Calu3 (cell line): ENCODE results near the gene GPR62. TPM values are rescaled to one million over a fixed set of nuclear protein-coding genes. Genes with fewer than 3 reads are reported as not detected.
A peak's percentile ranks its signal among the peaks of the same experiment; 100 is the strongest.

Experiments
- BruUV-seq: library from RNA; stranded (reverse); fragments of 400-500 nt; replicated peaks from 2 replicates; lab custom pipeline; 2021; lab: Mats Ljungman, UMichigan
- CTCF ChIA-PET: fragments of 300-600 bp; sonication (Branson Sonifier 250); formaldehyde crosslinking; loops from one replicate; lab custom pipeline; 2022; ENCODE audit warnings: antibody characterized with exemption; lab: Charles Lee
- DNase-seq: peaks from one replicate; pipeline ENCODE4 v3.0.0; 2022
- H3K27ac Mint-ChIP-seq: one replicate; pipeline ENCODE4 v1.8.0; 2022; ENCODE audit warnings: mixed read lengths; ENCODE audit not compliant: unreplicated experiment
- H3K27me3 Mint-ChIP-seq: one replicate; pipeline ENCODE4 v1.8.0; 2022; ENCODE audit warnings: mixed read lengths; ENCODE audit not compliant: unreplicated experiment
- H3K36me3 Mint-ChIP-seq: one replicate; pipeline ENCODE4 v1.8.0; 2022; ENCODE audit warnings: mild to moderate bottlenecking, moderate library complexity, mixed read lengths; ENCODE audit not compliant: insufficient read depth, unreplicated experiment
- H3K4me1 Mint-ChIP-seq: one replicate; pipeline ENCODE4 v1.8.0; 2022; ENCODE audit warnings: mild to moderate bottlenecking, low read depth, mixed read lengths; ENCODE audit not compliant: unreplicated experiment
- H3K4me3 Mint-ChIP-seq: one replicate; pipeline ENCODE4 v1.8.0; 2022; ENCODE audit warnings: mild to moderate bottlenecking, low read depth, moderate library complexity, mixed read lengths; ENCODE audit not compliant: unreplicated experiment
- H3K9me3 Mint-ChIP-seq: one replicate; pipeline ENCODE4 v1.8.0; 2022; ENCODE audit warnings: low read depth, mixed read lengths; ENCODE audit not compliant: unreplicated experiment
- CTCF ChIP-seq: fragments of 200-600 bp; IDR thresholded peaks from one replicate; pipeline ENCODE4 v1.8.0; 2022; ENCODE audit warnings: antibody characterized with exemption; ENCODE audit not compliant: unreplicated experiment
- intact Hi-C: fragments of 100-400 bp; cut with micrococcal nuclease; formaldehyde crosslinking; loops from one replicate; pipeline ENCODE4 v1.10.0; 2022; ENCODE audit not compliant: unreplicated experiment
- total RNA-seq: library from RNA; stranded (reverse); gene quantifications from 2 replicates; pipeline ENCODE4 v1.2.3, GENCODE V29; 2022

The GPR62 gene
- total RNA-seq, 1 experiment from 2014 or later, result not detected

- DNase-seq, result no peak
- intact Hi-C loops, result no loop called here
- Mint-ChIP-seq H3K9me3 (no peaks in the 10 kb centered on the region), H3K4me1 (peaks cover 11% of the 10 kb centered on the region), H3K27me3 (no peaks in the 10 kb centered on the region), H3K36me3 (peaks cover 56% of the 10 kb centered on the region), H3K27ac (no peak overlapping the region), H3K4me3 (no peak overlapping the region)
- CTCF ChIA-PET, result no interaction called here
- no peak for TF ChIP-seq CTCF
- no TSS peak for BruUV-seq
Observed at GRCh38 chr3:51937611-51938450, 17.4 kb upstream of the GPR62 start.

GRCh38 chr3:51938780-51939425, 16.3 kb upstream of the GPR62 start:
- intact Hi-C loops, result no loop called here
- no peaks in the 10 kb centered on the region for H3K27me3 Mint-ChIP-seq
- TF ChIP-seq CTCF, result no peak
- H3K4me1 Mint-ChIP-seq, result peaks cover 15% of the 10 kb centered on the region
- no peak overlapping the region for H3K27ac Mint-ChIP-seq
- peaks cover 52% of the 10 kb centered on the region for H3K36me3 Mint-ChIP-seq
- H3K4me3 Mint-ChIP-seq, result no peak overlapping the region
- CTCF ChIA-PET, result no interaction called here
- BruUV-seq, result no TSS peak
- DNase-seq, result no peak
- H3K9me3 Mint-ChIP-seq, result no peaks in the 10 kb centered on the region

DNA sequence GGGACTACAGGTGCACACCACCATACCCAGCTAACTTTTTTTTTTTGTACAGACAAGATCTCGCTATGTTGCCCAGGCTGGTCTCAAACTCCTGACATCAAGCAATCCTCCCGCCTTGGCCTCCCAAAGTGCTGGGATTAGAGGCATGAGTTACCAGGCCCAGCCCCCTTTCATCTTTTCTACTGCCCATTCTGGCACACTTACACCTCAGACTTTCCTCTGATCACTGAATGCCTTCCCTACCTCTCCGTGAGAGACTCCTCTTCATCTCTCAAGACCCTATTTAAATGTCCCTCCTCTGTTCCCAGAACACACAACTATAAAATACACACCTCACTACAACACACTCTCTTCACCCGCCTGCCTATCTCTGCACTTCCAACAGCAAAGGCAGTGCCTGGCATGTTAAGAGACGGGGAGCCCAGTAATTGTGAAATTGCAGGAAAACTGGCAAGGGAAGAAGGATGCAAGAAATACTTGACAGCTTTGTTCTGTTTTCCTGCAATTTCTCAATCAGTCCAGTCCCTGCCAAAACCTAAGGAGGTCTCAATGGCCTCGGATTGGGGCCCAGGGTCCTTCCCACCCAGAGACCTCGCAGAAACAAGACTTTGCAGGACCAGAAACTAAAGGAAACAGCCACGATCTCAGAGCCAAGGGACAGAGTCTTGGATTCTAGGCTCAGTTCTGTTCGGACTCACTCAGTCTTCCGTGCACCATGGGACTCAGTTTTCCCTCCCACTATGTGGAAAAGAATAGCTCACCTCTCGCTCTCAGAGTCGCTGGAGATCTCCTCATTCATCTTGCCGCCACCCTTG, 14.3 kb upstream of the GPR62 start:
- Mint-ChIP-seq H3K27me3 (no peaks in the 10 kb centered on the region), H3K27ac (peak overlapping the region; percentile 4), H3K9me3 (no peaks in the 10 kb centered on the region), H3K4me1 (peaks cover 15% of the 10 kb centered on the region), H3K4me3 (peak overlapping the region; percentile 62), H3K36me3 (peaks cover 43% of the 10 kb centered on the region)
- TSS peak; percentile 50 for BruUV-seq
- CTCF ChIA-PET, result interaction anchor here (0.6 to 3.4 kb wide), 6 partner anchors 26 to 297 kb away, joined by 3 to 30 read pairs (median 4); partner anchors contain the start of genes ABHD14A, ABHD14B, ACY1 and PCBP4
- no peak for DNase-seq
- intact Hi-C loops, result loop anchor here (1.0 to 5.0 kb wide), 2 partner anchors 33 to 116 kb away; partner anchors contain the start of genes ABHD14B and DUSP7
- no peak for TF ChIP-seq CTCF

GRCh38 chr3:51941463-51941797, 13.8 kb upstream of the GPR62 start:
- H3K36me3 Mint-ChIP-seq, result peaks cover 41% of the 10 kb centered on the region
- CTCF ChIA-PET, result interaction anchor here (0.7 to 3.4 kb wide), 5 partner anchors 26 to 296 kb away, joined by 3 to 30 read pairs (median 5); partner anchors contain the start of genes ABHD14A, ABHD14B, ACY1 and PCBP4
- H3K9me3 Mint-ChIP-seq, result no peaks in the 10 kb centered on the region
- H3K4me3 Mint-ChIP-seq, result peak overlapping the region; percentile 62
- H3K4me1 Mint-ChIP-seq, result peaks cover 15% of the 10 kb centered on the region
- peak overlapping the region; percentile 4 for H3K27ac Mint-ChIP-seq
- no peak for TF ChIP-seq CTCF
- no peak for DNase-seq
- BruUV-seq, result no TSS peak
- no peaks in the 10 kb centered on the region for H3K27me3 Mint-ChIP-seq
- intact Hi-C loops, result loop anchor here (1.0 to 5.0 kb wide), 2 partner anchors 33 to 116 kb away; partner anchors contain the start of genes ABHD14B and DUSP7
